ENCODE measurements around the gene NSF.
"Not testable (repeated sequence)": the region's sequence is repeated elsewhere in the genome, so short reads cannot be mapped to it uniquely, and the experiment has no call there.

GRCh38 chr17:46627452-46627851 lies 37.0 kb downstream of the NSF start:
- not testable (repeated sequence) for TF ChIP-seq RFX5 (IDR thresholded peaks at IDR 0.05); CTCF (IDR thresholded peaks at IDR 0.05); HDAC2 (IDR thresholded peaks at IDR 0.05); REST (IDR thresholded peaks at IDR 0.05); JUN (IDR thresholded peaks at IDR 0.05); CHD4 (IDR thresholded peaks at IDR 0.05; ENCODE audit: borderline replicate concordance)
